Naive thymus-derived CD4-positive, alpha-beta T cell (primary cell): ENCODE measurements around the gene DUSP7. TPM values are rescaled to one million over a fixed set of nuclear protein-coding genes. Genes with fewer than 3 reads are reported as not detected.

Experiments
- ATAC-seq: fragments of 150-1000 bp; cut with Tn5 transposase; 2 replicates; pipeline ENCODE4 v1.10.0; 2021; ENCODE audit warnings: mild to moderate bottlenecking, moderate library complexity
- CTCF ChIA-PET: fragments of 350-600 bp; sonication (Branson Sonifier 250); formaldehyde crosslinking; loops from one replicate; lab custom pipeline; 2021; ENCODE audit warnings: antibody characterized with exemption; lab: Charles Lee
- POLR2A ChIA-PET: fragments of 350-600 bp; sonication (Branson Sonifier 250); formaldehyde crosslinking; loops from one replicate; lab custom pipeline; 2021; ENCODE audit warnings: antibody characterized with exemption, inconsistent platforms; lab: Charles Lee
- DNase-seq, 9 donors: peaks; one replicate each; pipeline versions ENCODE4 v3.0.0 to v3.0.0-alpha.2; 2020 to 2022; ENCODE audit warnings: mixed read lengths in 1 of 9
- H3K27ac ChIP-seq: one replicate; pipeline ENCODE4 v1.7.0; 2013; ENCODE audit warnings: mild to moderate bottlenecking, low read depth, low read length, moderate library complexity
- H3K27me3 ChIP-seq, 2 donors: one replicate each; pipeline ENCODE4 v1.7.0; 2013; ENCODE audit warnings: low read length in 2 of 2, mild to moderate bottlenecking in 2 of 2, moderate library complexity in 2 of 2; ENCODE audit not compliant: control insufficient read depth in 2 of 2, insufficient read depth in 2 of 2
- H3K36me3 ChIP-seq, 3 experiments: 1 replicate in 2 of 3; 2 replicates in 1 of 3; pipeline ENCODE4 v1.7.0; 2013; ENCODE audit warnings: low read length in 3 of 3, mild to moderate bottlenecking in 3 of 3, moderate library complexity in 1 of 3; ENCODE audit not compliant: insufficient read depth in 3 of 3, control insufficient read depth in 2 of 3
- H3K4me1 ChIP-seq, 2 donors: one replicate each; pipeline ENCODE4 v1.7.0; 2013; ENCODE audit warnings: low read length in 2 of 2, mild to moderate bottlenecking in 2 of 2, moderate library complexity in 1 of 2; ENCODE audit not compliant: control insufficient read depth in 2 of 2, insufficient read depth in 2 of 2
- H3K4me3 ChIP-seq: 2 replicates; pipeline ENCODE4 v1.7.0; 2013; ENCODE audit warnings: mild to moderate bottlenecking, low read length
- H3K9me3 ChIP-seq, 3 experiments: 1 replicate in 2 of 3; 2 replicates in 1 of 3; pipeline ENCODE4 v1.7.0; 2013; ENCODE audit warnings: low read length in 3 of 3; ENCODE audit not compliant: control insufficient read depth in 2 of 3
- H3K27ac Mint-ChIP-seq, 9 donors: one replicate each; pipeline ENCODE4 v1.8.0; 2020 to 2022; ENCODE audit warnings: mixed read lengths in 9 of 9, mild to moderate bottlenecking in 8 of 9, moderate library complexity in 5 of 9, inconsistent platforms in 2 of 9
- H3K27me3 Mint-ChIP-seq, 5 donors: one replicate each; pipeline ENCODE4 v1.8.0; 2021 to 2022; ENCODE audit warnings: mixed read lengths in 5 of 5, mild to moderate bottlenecking in 1 of 5
- H3K36me3 Mint-ChIP-seq, 5 donors: one replicate each; pipeline ENCODE4 v1.8.0; 2020 to 2022; ENCODE audit warnings: mixed read lengths in 5 of 5, mild to moderate bottlenecking in 3 of 5, inconsistent platforms in 1 of 5
- H3K4me1 Mint-ChIP-seq, 7 donors: one replicate each; pipeline ENCODE4 v1.8.0; 2020 to 2022; ENCODE audit warnings: mixed read lengths in 7 of 7, mild to moderate bottlenecking in 3 of 7, inconsistent platforms in 1 of 7
- H3K4me3 Mint-ChIP-seq, 10 donors: one replicate each; pipeline ENCODE4 v1.8.0; 2020 to 2022; ENCODE audit warnings: mild to moderate bottlenecking in 10 of 10, mixed read lengths in 10 of 10, moderate library complexity in 6 of 10, inconsistent platforms in 2 of 10
- H3K9me3 Mint-ChIP-seq, 11 donors: one replicate each; pipeline ENCODE4 v1.8.0; 2020 to 2022; ENCODE audit warnings: mixed read lengths in 11 of 11, mild to moderate bottlenecking in 4 of 11, inconsistent platforms in 1 of 11, moderate library complexity in 1 of 11
- intact Hi-C, 2 donors: fragments of 100-400 bp; cut with micrococcal nuclease; formaldehyde crosslinking; loops; one replicate each; pipeline ENCODE4 v1.15.1; 2023
- polyA plus RNA-seq, 2 donors: library from polyadenylated mRNA; unstranded; fragments of 300-500 nt; fragmentation: Illumina TruSeq; gene quantifications; one replicate each; pipeline ENCODE4 v1.2.3, GENCODE V29; 2021
- total RNA-seq, 6 experiments: library from RNA in 5 of 6; stranded (reverse) in 5 of 6; gene quantifications; 1 replicate in 5 of 6; 2 replicates in 1 of 6; pipeline ENCODE4 v1.2.3 and lab custom pipeline; 2021 to 2026

The DUSP7 gene
- total and polyA plus RNA-seq, 7 experiments from 2014 or later: 4.9 to 41.5 (median 18.1) TPM

DNA sequence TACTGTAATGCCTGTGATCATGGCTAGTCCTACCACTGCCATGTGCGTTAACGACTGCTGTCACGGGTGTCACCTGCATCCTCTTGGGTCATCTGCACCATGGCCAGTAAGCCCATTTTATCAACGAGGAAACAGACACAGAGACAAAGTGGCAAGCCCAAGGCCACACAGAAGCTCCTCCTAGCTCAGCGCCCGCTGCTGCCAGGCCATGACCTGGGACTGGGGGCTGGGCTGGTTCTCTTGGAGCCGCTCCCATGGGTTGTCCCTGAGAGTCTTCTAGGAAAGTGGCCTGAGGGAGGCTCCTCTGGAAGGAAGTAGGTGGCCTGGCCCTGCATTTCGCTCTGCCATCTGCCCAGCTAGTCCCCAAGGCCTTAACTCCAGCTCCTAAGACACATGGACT is 4.9 kb downstream of the DUSP7 start:
- Histone ChIP-seq H3K9me3 (no peaks in the 10 kb centered on the region), H3K4me3 (peak overlapping the region; percentile 77), H3K27ac (peak overlapping the region; percentile 80), H3K36me3 (peaks cover 14 to 38% (median 16%) of the 10 kb centered on the region in 3 experiments), H3K4me1 (peaks cover 58 to 72% of the 10 kb centered on the region in 2 donors), H3K27me3 (no peaks in the 10 kb centered on the region)
- Mint-ChIP-seq H3K27ac (peak overlapping the region; percentile 90 to 99 (median 92)), H3K9me3 (no peaks in the 10 kb centered on the region), H3K27me3 (no peaks in the 10 kb centered on the region), H3K4me3 (peak overlapping the region in 9 of 10 donors; percentile 87 to 97 (median 92)), H3K36me3 (peaks cover 0 to 30% (median 15%) of the 10 kb centered on the region in 5 donors), H3K4me1 (peaks cover 38 to 77% (median 61%) of the 10 kb centered on the region in 7 donors)
- intact Hi-C loops: loop anchor here (5.0 to 10.0 kb wide), 5 partner anchors 71 to 1757 kb away; partner anchors contain the start of genes CISH (in 1 of the 2), GLT8D1 (in 1 of the 2), HYAL3 (in 1 of the 2) and IFRD2 (in 1 of the 2)
- CTCF ChIA-PET: interaction anchor here (0.5 to 6.4 kb wide), 5 partner anchors 36 to 110 kb away, joined by 4 to 70 read pairs (median 5); partner anchors contain the start of genes PARP3 and RRP9
- DNase-seq: no peak
- ATAC-seq: no peak
- POLR2A ChIA-PET: interaction anchor here (0.5 to 2.8 kb wide), 3 partner anchors 10 to 73 kb away, joined by 4 to 10 read pairs (median 7); no protein-coding TSS in a partner anchor

DNA sequence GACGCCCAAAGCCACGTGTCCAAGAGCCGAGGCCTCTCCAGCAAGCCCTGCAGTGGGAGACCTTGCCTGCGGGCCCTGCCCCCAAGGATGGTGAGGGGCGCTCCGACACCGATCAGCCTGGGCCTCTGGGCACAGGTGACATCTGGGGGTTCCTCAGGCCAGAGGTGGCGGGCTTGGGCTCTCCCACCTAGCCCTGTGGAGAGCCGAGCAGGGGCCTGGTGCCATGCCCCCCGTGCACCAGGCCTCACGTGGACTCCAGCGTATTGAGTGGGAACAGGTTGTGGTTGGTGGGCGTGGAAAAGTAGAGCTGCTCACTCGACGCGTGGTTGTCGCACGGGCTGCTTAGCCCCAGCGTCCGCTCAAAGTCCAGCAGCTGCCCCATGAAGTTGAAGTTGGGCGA is 5.8 kb downstream of the DUSP7 start:
- peaks cover 38 to 81% (median 67%) of the 10 kb centered on the region in 7 donors for H3K4me1 Mint-ChIP-seq
- POLR2A ChIA-PET: no interaction called here
- peak overlapping the region in 6 of 10 donors; percentile 31 to 97 (median 53) for H3K4me3 Mint-ChIP-seq

DNA sequence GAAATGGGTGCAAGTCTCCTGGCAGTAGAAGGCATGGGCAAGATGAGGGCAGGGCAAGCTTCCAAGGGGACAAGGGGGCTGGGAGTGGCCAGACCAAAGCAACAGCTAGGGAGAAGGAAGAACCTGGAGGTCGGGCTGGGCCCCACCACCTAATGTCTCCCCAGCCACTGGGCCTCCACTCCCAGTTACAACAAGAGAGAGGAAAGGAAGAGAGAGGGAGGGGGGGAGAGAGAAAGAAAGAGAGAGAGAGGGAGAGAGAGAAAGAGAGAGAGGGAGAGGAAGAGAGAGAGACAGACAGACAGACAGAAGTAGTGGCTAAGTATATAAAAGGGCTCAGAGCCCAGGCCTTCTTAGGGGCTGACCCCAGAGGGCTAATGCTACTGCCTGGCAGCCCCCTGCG is 6.9 kb downstream of the DUSP7 start:
- peaks cover 14 to 38% (median 16%) of the 10 kb centered on the region in 3 experiments for H3K36me3 ChIP-seq
- H3K9me3 Mint-ChIP-seq: no peaks in the 10 kb centered on the region
- H3K27ac ChIP-seq: peak overlapping the region; percentile 67
- ATAC-seq: no peak
- H3K9me3 ChIP-seq: no peaks in the 10 kb centered on the region
- no peak for DNase-seq
- peaks cover 35 to 85% (median 72%) of the 10 kb centered on the region in 7 donors for H3K4me1 Mint-ChIP-seq
- H3K4me1 ChIP-seq: peaks cover 56 to 69% of the 10 kb centered on the region in 2 donors
- intact Hi-C loops: no loop called here
- H3K4me3 ChIP-seq: no peak overlapping the region
- no peaks in the 10 kb centered on the region for H3K27me3 Mint-ChIP-seq
- peaks cover 0 to 28% (median 15%) of the 10 kb centered on the region in 5 donors for H3K36me3 Mint-ChIP-seq
- no peaks in the 10 kb centered on the region for H3K27me3 ChIP-seq
- ChIA-PET CTCF (interaction anchor here (0.6 kb wide), 1 partner anchor 29 kb away, joined by 4 read pairs; no protein-coding TSS in a partner anchor), POLR2A (no interaction called here)
- H3K27ac Mint-ChIP-seq: peak overlapping the region in 8 of 9 donors; percentile 57 to 92 (median 78)
- H3K4me3 Mint-ChIP-seq: peak overlapping the region in 6 of 10 donors; percentile 6 to 72 (median 50)

More for the DNA sequence above, 5.8 kb downstream of the DUSP7 start:
- H3K27me3 Mint-ChIP-seq: no peaks in the 10 kb centered on the region
- DNase-seq (no peak), ATAC-seq (no peak)
- CTCF ChIA-PET: no interaction called here
- H3K9me3 ChIP-seq: no peaks in the 10 kb centered on the region
- H3K27ac Mint-ChIP-seq: peak overlapping the region in 8 of 9 donors; percentile 9 to 99 (median 88)
- no peaks in the 10 kb centered on the region for H3K27me3 ChIP-seq
- peaks cover 58 to 72% of the 10 kb centered on the region in 2 donors for H3K4me1 ChIP-seq
- H3K36me3 ChIP-seq: peaks cover 14 to 38% (median 16%) of the 10 kb centered on the region in 3 experiments
- H3K36me3 Mint-ChIP-seq: peaks cover 0 to 30% (median 15%) of the 10 kb centered on the region in 5 donors
- no peaks in the 10 kb centered on the region for H3K9me3 Mint-ChIP-seq
- intact Hi-C loops: loop anchor here (5.0 to 10.0 kb wide), 5 partner anchors 72 to 1756 kb away; partner anchors contain the start of genes CISH (in 1 of the 2), GLT8D1 (in 1 of the 2), HYAL3 (in 1 of the 2) and IFRD2 (in 1 of the 2)
- H3K27ac ChIP-seq: peak overlapping the region; percentile 80
- no peak overlapping the region for H3K4me3 ChIP-seq

DNA sequence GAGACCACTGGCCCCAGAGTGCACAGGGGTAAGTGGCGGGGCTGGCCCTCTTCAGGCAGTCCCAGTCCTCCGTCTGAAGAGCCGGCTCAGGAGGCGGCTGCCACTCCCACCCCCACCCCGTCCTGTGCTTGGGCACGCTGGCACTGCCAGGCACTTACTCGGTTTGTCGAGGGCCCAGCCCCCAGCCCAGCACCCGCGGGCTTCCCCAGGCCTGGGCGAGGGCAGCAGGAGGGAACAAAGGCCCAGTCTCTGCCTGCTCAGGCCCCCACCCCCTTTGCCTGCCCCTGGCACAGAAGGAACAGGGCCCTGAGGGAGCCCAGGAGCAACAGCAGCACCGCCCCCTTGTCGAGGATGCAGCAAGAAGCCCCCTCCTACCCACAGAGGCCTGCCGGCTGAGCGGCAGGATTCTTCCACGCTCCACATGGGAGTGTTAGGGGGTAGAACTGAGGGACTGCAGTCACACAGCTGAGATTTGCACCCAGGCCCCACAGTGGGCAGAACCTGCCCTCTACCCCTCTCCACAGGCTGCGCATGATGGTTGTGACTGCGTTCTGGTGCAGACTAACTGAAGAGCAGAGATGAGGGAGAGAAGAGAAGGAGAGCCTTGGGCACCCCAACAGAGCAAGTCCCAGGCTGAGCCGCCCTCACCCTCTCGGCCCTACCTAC is 8.9 kb downstream of the DUSP7 start:
- no peak overlapping the region for H3K4me3 ChIP-seq
- intact Hi-C loops: no loop called here
- ATAC-seq (no peak), DNase-seq (no peak)
- H3K27ac ChIP-seq: peak overlapping the region; percentile 55
- H3K4me1 ChIP-seq: peaks cover 35 to 48% of the 10 kb centered on the region in 2 donors
- peaks cover 14 to 38% (median 16%) of the 10 kb centered on the region in 3 experiments for H3K36me3 ChIP-seq
- no peaks in the 10 kb centered on the region for H3K9me3 Mint-ChIP-seq
- ChIA-PET POLR2A (interaction anchor here (1.2 kb wide), 1 partner anchor 9 kb away, joined by 4 read pairs; the partner anchor contains the start of gene DUSP7), CTCF (no interaction called here)
- peaks cover 0 to 12% (median 10%) of the 10 kb centered on the region in 5 donors for H3K36me3 Mint-ChIP-seq
- no peak overlapping the region for H3K4me3 Mint-ChIP-seq
- H3K9me3 ChIP-seq: no peaks in the 10 kb centered on the region
- peak overlapping the region in 5 of 9 donors; percentile 80 to 92 (median 85) for H3K27ac Mint-ChIP-seq
- no peaks in the 10 kb centered on the region for H3K27me3 ChIP-seq
- peaks cover 14 to 67% (median 56%) of the 10 kb centered on the region in 7 donors for H3K4me1 Mint-ChIP-seq
- no peaks in the 10 kb centered on the region for H3K27me3 Mint-ChIP-seq

DNA sequence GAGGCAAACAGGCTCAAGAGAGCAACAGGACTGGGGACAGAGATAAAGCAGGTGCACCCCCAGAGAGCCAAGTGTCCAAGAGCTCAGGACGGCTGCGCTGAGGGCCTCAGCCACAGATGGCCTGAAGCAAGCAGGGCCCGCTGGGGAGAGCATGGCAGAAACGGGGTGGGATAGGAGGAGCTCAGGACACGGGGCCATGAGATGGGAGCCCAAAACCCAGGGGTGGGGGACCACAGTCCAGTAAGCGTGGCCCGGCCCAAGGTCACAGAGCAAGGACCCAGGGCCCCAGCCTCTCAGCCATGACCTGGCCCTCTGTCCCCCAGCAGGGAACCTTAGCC is 9.5 kb downstream of the DUSP7 start:
- CTCF ChIA-PET: no interaction called here
- peak overlapping the region in 1 of 10 donors; percentile 23 for H3K4me3 Mint-ChIP-seq
- no peaks in the 10 kb centered on the region for H3K27me3 ChIP-seq
- no peak overlapping the region for H3K4me3 ChIP-seq
- ATAC-seq: no peak
- POLR2A ChIA-PET: interaction anchor here (1.0 kb wide), 1 partner anchor 10 kb away, joined by 4 read pairs; no protein-coding TSS in a partner anchor
- DNase-seq: no peak
- intact Hi-C loops: no loop called here
- peaks cover 9 to 67% (median 56%) of the 10 kb centered on the region in 7 donors for H3K4me1 Mint-ChIP-seq
- H3K27me3 Mint-ChIP-seq: peaks cover 0 to 3% (median 0%) of the 10 kb centered on the region in 5 donors
- peak overlapping the region in 8 of 9 donors; percentile 28 to 85 (median 58) for H3K27ac Mint-ChIP-seq
- peaks cover 30 to 43% of the 10 kb centered on the region in 2 donors for H3K4me1 ChIP-seq
- peaks cover 14 to 38% (median 16%) of the 10 kb centered on the region in 3 experiments for H3K36me3 ChIP-seq
- peak overlapping the region; percentile 55 for H3K27ac ChIP-seq
- no peaks in the 10 kb centered on the region for H3K9me3 ChIP-seq
- H3K36me3 Mint-ChIP-seq: peaks cover 0 to 11% (median 9%) of the 10 kb centered on the region in 5 donors
- H3K9me3 Mint-ChIP-seq: no peaks in the 10 kb centered on the region

DNA sequence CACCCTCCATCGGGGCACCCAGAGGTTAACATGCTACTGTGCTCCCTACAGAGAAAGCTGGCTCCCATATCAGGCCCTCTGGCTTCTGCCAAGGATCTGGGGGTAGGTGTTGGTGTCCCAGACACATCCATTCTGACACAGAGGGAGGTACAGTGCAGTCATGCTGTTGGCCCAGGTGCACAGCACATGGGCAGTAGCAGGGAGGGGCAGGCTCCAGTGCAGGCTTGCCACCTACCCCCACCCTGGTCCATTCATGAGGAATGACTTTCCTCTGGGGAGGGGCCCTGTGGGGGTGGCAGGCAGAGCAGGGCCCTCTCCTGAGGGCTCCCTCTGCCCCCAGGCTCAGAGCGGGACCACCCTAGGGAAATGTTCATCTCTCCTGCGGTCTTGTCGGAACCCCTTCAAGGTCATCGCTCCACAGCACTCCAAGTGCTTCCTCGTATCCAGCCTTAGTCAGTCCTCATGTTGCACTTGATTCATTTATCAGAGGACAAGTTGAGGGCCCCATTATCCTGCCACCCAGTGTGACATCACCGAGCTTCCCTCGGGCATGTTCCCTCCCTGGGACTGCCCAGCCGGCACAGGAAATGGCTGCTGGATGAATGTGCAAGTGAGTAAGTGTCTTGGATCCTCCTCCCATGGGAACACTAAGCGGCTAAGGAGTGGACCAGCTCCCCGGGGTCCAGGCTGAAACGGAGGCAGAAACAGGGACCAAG is 10.0 kb downstream of the DUSP7 start:
- Histone ChIP-seq H3K4me1 (peaks cover 25 to 37% of the 10 kb centered on the region in 2 donors), H3K4me3 (no peak overlapping the region), H3K27ac (peak overlapping the region; percentile 55), H3K27me3 (no peaks in the 10 kb centered on the region), H3K9me3 (no peaks in the 10 kb centered on the region), H3K36me3 (peaks cover 14 to 33% (median 16%) of the 10 kb centered on the region in 3 experiments)
- Mint-ChIP-seq H3K9me3 (no peaks in the 10 kb centered on the region), H3K27ac (peak overlapping the region; percentile 42 to 85 (median 69)), H3K4me3 (peak overlapping the region in 1 of 10 donors; percentile 23), H3K36me3 (peaks cover 0 to 11% (median 6%) of the 10 kb centered on the region in 5 donors), H3K27me3 (peaks cover 0 to 5% (median 0%) of the 10 kb centered on the region in 5 donors), H3K4me1 (peaks cover 6 to 67% (median 56%) of the 10 kb centered on the region in 7 donors)
- ATAC-seq (no peak), DNase-seq (no peak)
- CTCF ChIA-PET: no interaction called here
- POLR2A ChIA-PET: interaction anchor here (0.6 to 1.0 kb wide), 2 partner anchors 11 to 476 kb away, joined by 3 to 4 read pairs; no protein-coding TSS in a partner anchor
- intact Hi-C loops: no loop called here
